ENCODE data around the gene TAS2R9. TPM values are rescaled to one million over a fixed set of nuclear protein-coding genes. Genes with fewer than 3 reads are reported as not detected.

Gene TAS2R9
- total RNA-seq, 4 donors from 2014 or later, result not detected

DNA sequence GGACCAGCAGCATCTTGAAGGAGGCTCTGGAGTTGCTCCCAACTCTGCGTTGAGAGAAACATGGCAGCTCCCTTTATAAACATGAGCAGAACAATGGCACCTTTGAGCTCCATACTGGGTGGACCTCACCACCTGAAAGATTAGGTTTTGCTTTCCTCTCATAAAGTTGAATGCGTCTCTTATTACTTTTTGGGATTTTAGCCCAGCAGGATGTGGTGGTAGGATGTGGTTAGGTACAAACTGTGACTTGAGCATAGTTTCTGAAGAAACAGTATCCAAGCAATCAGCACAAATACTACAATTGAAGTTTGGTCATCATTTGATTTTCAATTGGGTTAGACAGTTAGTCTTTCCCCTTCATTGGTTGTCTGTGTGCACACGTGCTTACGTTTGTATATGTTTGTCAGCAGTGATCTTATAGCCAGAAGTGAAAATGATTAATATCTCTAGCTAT is 39.5 kb upstream of the TAS2R9 start, which contains the start of gene PRR4:
Gene PRR4 (minus strand): TSS at position 51 of the 454 bp plus-strand sequence. CDS start 38 bp downstream, at position 13.
- no peak within 1 kb of the TSS for H3K27ac ChIP-seq (replicated peaks in 1 of 4)
- H3K9me3 ChIP-seq, result no peaks in the 10 kb centered on the region
- H3K4me1 ChIP-seq, result no peaks in the 10 kb centered on the region
- H3K4me3 ChIP-seq, result no peak within 1 kb of the TSS
- DNase-seq (ENCODE audit: extremely low spot score), result no peak
- intact Hi-C loops (cut with DNase I), result no loop called here
- 83% methylated on average over 4 of the region's 4 CpGs for WGBS
- no peaks in the 10 kb centered on the region for H3K27me3 ChIP-seq
- no peak for TF ChIP-seq POLR2AphosphoS5 (IDR thresholded peaks at IDR 0.05)
- no peak for TF ChIP-seq EP300 (IDR thresholded peaks at IDR 0.05)
- TF ChIP-seq, protein P1, sequence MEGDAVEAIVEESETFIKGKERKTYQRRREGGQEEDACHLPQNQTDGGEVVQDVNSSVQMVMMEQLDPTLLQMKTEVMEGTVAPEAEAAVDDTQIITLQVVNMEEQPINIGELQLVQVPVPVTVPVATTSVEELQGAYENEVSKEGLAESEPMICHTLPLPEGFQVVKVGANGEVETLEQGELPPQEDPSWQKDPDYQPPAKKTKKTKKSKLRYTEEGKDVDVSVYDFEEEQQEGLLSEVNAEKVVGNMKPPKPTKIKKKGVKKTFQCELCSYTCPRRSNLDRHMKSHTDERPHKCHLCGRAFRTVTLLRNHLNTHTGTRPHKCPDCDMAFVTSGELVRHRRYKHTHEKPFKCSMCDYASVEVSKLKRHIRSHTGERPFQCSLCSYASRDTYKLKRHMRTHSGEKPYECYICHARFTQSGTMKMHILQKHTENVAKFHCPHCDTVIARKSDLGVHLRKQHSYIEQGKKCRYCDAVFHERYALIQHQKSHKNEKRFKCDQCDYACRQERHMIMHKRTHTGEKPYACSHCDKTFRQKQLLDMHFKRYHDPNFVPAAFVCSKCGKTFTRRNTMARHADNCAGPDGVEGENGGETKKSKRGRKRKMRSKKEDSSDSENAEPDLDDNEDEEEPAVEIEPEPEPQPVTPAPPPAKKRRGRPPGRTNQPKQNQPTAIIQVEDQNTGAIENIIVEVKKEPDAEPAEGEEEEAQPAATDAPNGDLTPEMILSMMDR (IDR thresholded peaks at IDR 0.05), result no peak
- no peak for TF ChIP-seq POLR2A (IDR thresholded peaks at IDR 0.05; ENCODE audit: low read depth)
- H3K36me3 ChIP-seq, result peaks cover 0 to 22% (median 11%) of the 10 kb centered on the region in 4 donors

DNA sequence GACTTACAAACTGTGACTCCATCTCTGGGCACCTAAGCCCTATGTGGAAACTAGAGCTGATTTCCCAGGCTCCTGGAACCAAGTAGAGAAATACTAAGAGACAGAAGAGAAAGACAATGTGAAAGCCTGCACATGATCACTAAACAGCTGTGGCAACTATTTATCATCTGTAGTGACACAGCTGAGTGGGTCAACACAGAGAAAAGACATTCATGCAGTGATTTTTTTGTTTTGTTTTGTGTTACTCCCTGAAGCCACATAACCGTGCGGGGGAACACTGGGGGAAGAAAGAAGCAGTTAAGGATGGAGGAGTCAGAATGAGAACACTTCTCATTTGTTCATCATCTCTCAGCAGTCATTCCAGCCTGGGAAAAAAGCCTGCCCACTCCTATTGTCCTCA is 37.8 kb upstream of the TAS2R9 start:
- H3K4me3 ChIP-seq, result no peak overlapping the region
- H3K4me1 ChIP-seq, result no peaks in the 10 kb centered on the region
- peaks cover 0 to 33% (median 11%) of the 10 kb centered on the region in 4 donors for H3K36me3 ChIP-seq
- no peak for DNase-seq (ENCODE audit: extremely low spot score)
- intact Hi-C loops (cut with DNase I), result no loop called here
- TF ChIP-seq POLR2A (IDR thresholded peaks at IDR 0.05; ENCODE audit: low read depth) (no peak), EP300 (IDR thresholded peaks at IDR 0.05) (no peak), POLR2AphosphoS5 (IDR thresholded peaks at IDR 0.05) (no peak)
- TF ChIP-seq, protein P1 (IDR thresholded peaks at IDR 0.05), result no peak
- H3K27me3 ChIP-seq, result no peaks in the 10 kb centered on the region
- WGBS, result 24% methylated on average over 2 of the region's 2 CpGs
- no peak overlapping the region for H3K27ac ChIP-seq (replicated peaks in 1 of 4)
- no peaks in the 10 kb centered on the region for H3K9me3 ChIP-seq

DNA sequence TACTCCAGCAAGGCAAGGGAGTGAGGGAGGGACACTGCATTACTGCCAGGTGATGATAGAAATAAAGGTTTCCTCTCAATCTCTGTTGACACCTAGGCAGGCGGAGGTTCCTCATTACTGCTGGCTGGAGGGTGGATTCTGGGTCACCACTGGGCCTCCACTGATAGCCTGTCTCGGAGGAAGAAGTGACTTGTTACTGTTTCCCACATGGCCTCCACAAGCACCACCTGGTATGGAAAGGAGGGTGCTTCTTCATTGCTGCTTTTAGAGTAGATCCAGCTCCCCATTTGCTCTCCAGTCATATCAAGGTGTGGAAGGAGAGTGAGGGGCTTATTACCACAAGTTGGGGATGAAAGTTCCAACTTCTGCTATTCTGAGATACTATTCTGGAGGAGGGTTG is 32.9 kb upstream of the TAS2R9 start:
- 83% methylated on average over 2 of the region's 2 CpGs for WGBS
- H3K36me3 ChIP-seq, result peaks cover 0 to 26% (median 7%) of the 10 kb centered on the region in 4 donors
- no peak overlapping the region for H3K27ac ChIP-seq (replicated peaks in 1 of 4)
- no peaks in the 10 kb centered on the region for H3K4me1 ChIP-seq
- H3K9me3 ChIP-seq, result no peaks in the 10 kb centered on the region
- TF ChIP-seq POLR2A (IDR thresholded peaks at IDR 0.05; ENCODE audit: low read depth) (no peak), POLR2AphosphoS5 (IDR thresholded peaks at IDR 0.05) (no peak), EP300 (IDR thresholded peaks at IDR 0.05) (no peak)
- TF ChIP-seq, protein P1 (IDR thresholded peaks at IDR 0.05), result no peak
- no peak overlapping the region for H3K4me3 ChIP-seq
- DNase-seq (ENCODE audit: extremely low spot score), result no peak
- intact Hi-C loops (cut with DNase I), result no loop called here
- H3K27me3 ChIP-seq, result no peaks in the 10 kb centered on the region

DNA sequence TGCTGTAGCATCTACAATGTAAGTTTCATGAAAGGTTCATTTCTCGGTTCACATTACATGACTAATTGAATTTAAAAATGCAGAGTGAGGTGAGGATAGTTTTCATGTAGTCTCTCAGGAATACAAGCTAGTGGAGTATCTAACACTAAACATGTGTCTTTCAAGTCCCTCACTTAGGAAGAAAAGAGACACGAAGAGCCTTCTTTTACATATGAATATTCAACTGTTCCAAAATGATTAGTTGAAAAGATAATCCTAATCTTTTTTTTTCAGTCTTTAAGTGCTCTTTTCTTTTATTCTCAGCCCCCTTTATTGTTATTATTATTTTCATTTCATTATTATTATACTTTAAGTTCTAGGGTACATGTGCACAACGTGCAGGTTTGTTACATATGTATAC is 28.5 kb upstream of the TAS2R9 start:
- no peaks in the 10 kb centered on the region for H3K4me1 ChIP-seq
- 83% methylated on average over 3 of the region's 3 CpGs for WGBS
- peaks cover 0 to 9% (median 0%) of the 10 kb centered on the region in 4 donors for H3K36me3 ChIP-seq
- TF ChIP-seq EP300 (IDR thresholded peaks at IDR 0.05), result no peak
- TF ChIP-seq POLR2A (IDR thresholded peaks at IDR 0.05; ENCODE audit: low read depth), result no peak
- TF ChIP-seq POLR2AphosphoS5 (IDR thresholded peaks at IDR 0.05), result no peak
- TF ChIP-seq, protein P1 (IDR thresholded peaks at IDR 0.05), result no peak
- intact Hi-C loops (cut with DNase I), result no loop called here
- no peaks in the 10 kb centered on the region for H3K27me3 ChIP-seq
- H3K27ac ChIP-seq (replicated peaks in 1 of 4), result no peak overlapping the region
- peaks cover 0 to 8% (median 0%) of the 10 kb centered on the region in 4 donors for H3K9me3 ChIP-seq
- no peak overlapping the region for H3K4me3 ChIP-seq
- no peak for DNase-seq (ENCODE audit: extremely low spot score)

DNA sequence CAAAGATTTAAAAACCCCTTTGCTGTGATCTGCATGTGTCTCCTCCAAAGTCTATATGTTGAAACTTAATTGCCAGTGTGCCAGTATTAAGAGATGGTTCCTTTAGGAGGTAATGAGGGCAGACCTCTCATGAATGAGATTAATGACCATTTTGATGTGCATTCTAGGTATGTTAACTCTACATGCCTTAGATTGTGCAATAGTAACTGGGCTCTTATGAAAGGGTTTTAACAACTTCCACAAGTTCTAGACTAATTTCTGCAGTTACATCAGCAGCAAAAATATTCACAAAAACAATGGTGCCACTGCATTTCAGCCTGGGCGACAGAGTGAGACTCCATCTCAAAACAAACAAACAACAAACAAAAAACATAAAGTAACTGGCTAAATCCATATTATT is 20.0 kb upstream of the TAS2R9 start:
- TF ChIP-seq POLR2A (IDR thresholded peaks at IDR 0.05; ENCODE audit: low read depth) (no peak), POLR2AphosphoS5 (IDR thresholded peaks at IDR 0.05) (no peak), EP300 (IDR thresholded peaks at IDR 0.05) (no peak)
- TF ChIP-seq, protein P1 (IDR thresholded peaks at IDR 0.05), result no peak
- Histone ChIP-seq H3K4me1 (no peaks in the 10 kb centered on the region), H3K27me3 (no peaks in the 10 kb centered on the region), H3K4me3 (no peak overlapping the region), H3K9me3 (no peaks in the 10 kb centered on the region), H3K36me3 (no peaks in the 10 kb centered on the region), H3K27ac (replicated peaks in 1 of 4) (no peak overlapping the region)
- intact Hi-C loops (cut with DNase I), result no loop called here
- no peak for DNase-seq (ENCODE audit: extremely low spot score)
- WGBS, result 94% methylated on average over 1 of the region's 1 CpG
